MCF 10A (cell line): ENCODE data around the gene TMEM229B. TPM values are rescaled to one million over a fixed set of nuclear protein-coding genes. Genes with fewer than 3 reads are reported as not detected.

Source experiments
- BruUV-seq: library from RNA; stranded (reverse); fragments of 400-500 nt; replicated peaks from 2 replicates; lab custom pipeline; 2021; lab: Mats Ljungman, UMichigan
- CTCF ChIA-PET: fragments of 300-600 bp; sonication (Branson Sonifier 250); formaldehyde crosslinking; extraction: SDS; loops from one replicate; lab custom pipeline; 2021; ENCODE audit warnings: antibody characterized with exemption, inconsistent platforms; lab: Yijun Ruan, JAX
- POLR2A ChIA-PET: fragments of 300-600, 350-650 bp; sonication (Branson Sonifier 250); formaldehyde crosslinking; extraction: SDS; loops from one replicate; lab custom pipeline; 2020; ENCODE audit warnings: antibody characterized with exemption, inconsistent platforms; lab: Yijun Ruan, JAX
- DNase-seq: peaks from one replicate; pipeline ENCODE4 v3.0.0-alpha.2; 2018; ENCODE audit not compliant: unreplicated experiment
- H3K27ac Mint-ChIP-seq: one replicate; pipeline ENCODE4 v1.8.0; 2022; ENCODE audit warnings: mild to moderate bottlenecking, low read depth, mixed read lengths; ENCODE audit not compliant: unreplicated experiment
- H3K27me3 Mint-ChIP-seq: one replicate; pipeline ENCODE4 v1.8.0; 2022; ENCODE audit warnings: mixed read lengths; ENCODE audit not compliant: insufficient read depth, unreplicated experiment
- H3K36me3 Mint-ChIP-seq: one replicate; pipeline ENCODE4 v1.8.0; 2022; ENCODE audit warnings: mild to moderate bottlenecking, moderate library complexity, mixed read lengths; ENCODE audit not compliant: insufficient read depth, unreplicated experiment
- H3K4me1 Mint-ChIP-seq: one replicate; pipeline ENCODE4 v1.8.0; 2022; ENCODE audit warnings: mixed read lengths; ENCODE audit not compliant: insufficient read depth, unreplicated experiment
- H3K4me3 Mint-ChIP-seq: one replicate; pipeline ENCODE4 v1.8.0; 2022; ENCODE audit warnings: mild to moderate bottlenecking, moderate library complexity, mixed read lengths; ENCODE audit not compliant: unreplicated experiment
- H3K9me3 Mint-ChIP-seq: one replicate; pipeline ENCODE4 v1.8.0; 2022; ENCODE audit warnings: mixed read lengths; ENCODE audit not compliant: unreplicated experiment
- CTCF ChIP-seq: fragments of 200-600 bp; IDR thresholded peaks from one replicate; pipeline ENCODE4 v1.8.0; 2022; ENCODE audit warnings: antibody characterized with exemption, mild to moderate bottlenecking; ENCODE audit not compliant: unreplicated experiment
- intact Hi-C: fragments of 100-400 bp; cut with micrococcal nuclease; formaldehyde crosslinking; loops from 2 replicates; pipeline ENCODE4 v1.14.1; 2022
- total RNA-seq: library from RNA; stranded (reverse); gene quantifications from 2 replicates; pipeline ENCODE4 v1.2.3, GENCODE V29; 2022

Gene TMEM229B
- total RNA-seq, 1 experiment from 2014 or later = 0.37 TPM

GRCh38 chr14:67426161-67426560, 62.4 kb downstream of the TMEM229B start:
- ChIA-PET POLR2A (interaction anchor here (1.2 to 2.5 kb wide), 2 partner anchors 145 to 193 kb away, joined by 3 to 10 read pairs; no protein-coding TSS in a partner anchor), CTCF (interaction anchor here (0.5 to 9.0 kb wide), 30 partner anchors 8 to 588 kb away, joined by 3 to 221 read pairs (median 10); partner anchors contain the start of genes PIGH and PLEK2)
- no peaks in the 10 kb centered on the region for H3K27me3 Mint-ChIP-seq
- no peaks in the 10 kb centered on the region for H3K36me3 Mint-ChIP-seq
- DNase-seq = no peak
- H3K4me1 Mint-ChIP-seq = peaks cover 17% of the 10 kb centered on the region
- no peak overlapping the region for H3K27ac Mint-ChIP-seq
- no peak overlapping the region for H3K4me3 Mint-ChIP-seq
- BruUV-seq = no TSS peak
- no peak for TF ChIP-seq CTCF
- intact Hi-C loops = loop anchor here (5.0 kb wide), 1 partner anchor 101 kb away; no protein-coding TSS in a partner anchor
- H3K9me3 Mint-ChIP-seq = no peaks in the 10 kb centered on the region

GRCh38 chr14:67425608-67426007, 62.9 kb downstream of the TMEM229B start:
- intact Hi-C loops = loop anchor here (5.0 kb wide), 1 partner anchor 102 kb away; no protein-coding TSS in a partner anchor
- no peaks in the 10 kb centered on the region for H3K36me3 Mint-ChIP-seq

GRCh38 chr14:67424539-67424938, 64.0 kb downstream of the TMEM229B start:
- no peak for TF ChIP-seq CTCF
- Mint-ChIP-seq H3K9me3 (no peaks in the 10 kb centered on the region), H3K27me3 (no peaks in the 10 kb centered on the region), H3K36me3 (no peaks in the 10 kb centered on the region), H3K4me3 (no peak overlapping the region), H3K4me1 (peaks cover 17% of the 10 kb centered on the region), H3K27ac (no peak overlapping the region)
- BruUV-seq = no TSS peak
- intact Hi-C loops = no loop called here
- ChIA-PET POLR2A (interaction anchor here (0.6 to 0.9 kb wide), 2 partner anchors 17 to 176 kb away, joined by 3 to 4 read pairs; partner anchors contain the start of gene PIGH), CTCF (interaction anchor here (0.6 to 9.0 kb wide), 7 partner anchors 11 to 1018 kb away, joined by 3 to 221 read pairs (median 51); no protein-coding TSS in a partner anchor)
- no peak for DNase-seq

More at GRCh38 chr14:67425608-67426007, 62.9 kb downstream of the TMEM229B start:
- CTCF ChIA-PET = interaction anchor here (1.5 to 9.0 kb wide), 12 partner anchors 13 to 278 kb away, joined by 3 to 221 read pairs (median 16); partner anchors contain the start of genes PIGH and PLEK2
- no TSS peak for BruUV-seq
- Mint-ChIP-seq H3K4me1 (peaks cover 17% of the 10 kb centered on the region), H3K27me3 (no peaks in the 10 kb centered on the region), H3K4me3 (no peak overlapping the region), H3K9me3 (no peaks in the 10 kb centered on the region), H3K27ac (no peak overlapping the region)
- no peak for DNase-seq
- POLR2A ChIA-PET = interaction anchor here (0.5 kb wide), 1 partner anchor 297 kb away, joined by 4 read pairs; no protein-coding TSS in a partner anchor
- no peak for TF ChIP-seq CTCF

- H3K9me3 Mint-ChIP-seq = no peaks in the 10 kb centered on the region
- H3K27me3 Mint-ChIP-seq = no peaks in the 10 kb centered on the region
These were observed 65.1 kb downstream of the TMEM229B start for GRCh38 chr14:67423424-67423823.

More at GRCh38 chr14:67423424-67423823, 65.1 kb downstream of the TMEM229B start:
- ChIA-PET POLR2A (interaction anchor here (1.2 kb wide), 1 partner anchor 10 kb away, joined by 3 read pairs; no protein-coding TSS in a partner anchor), CTCF (interaction anchor here (0.6 to 9.0 kb wide), 5 partner anchors 10 to 181 kb away, joined by 3 to 221 read pairs (median 5); no protein-coding TSS in a partner anchor)
- DNase-seq = no peak
- Mint-ChIP-seq H3K4me1 (peaks cover 19% of the 10 kb centered on the region), H3K36me3 (no peaks in the 10 kb centered on the region), H3K27ac (no peak overlapping the region), H3K4me3 (no peak overlapping the region)
- intact Hi-C loops = no loop called here
- no peak for TF ChIP-seq CTCF
- BruUV-seq = no TSS peak
